ENCODE data around the gene SAMD10.
"Not testable (repeated sequence)": the region's sequence is repeated elsewhere in the genome, so short reads cannot be mapped to it uniquely, and the experiment has no call there.

Gene SAMD10

GRCh38 chr20:63968136-63968927 lies 11.1 kb downstream of the SAMD10 start:
- no peak for DNase-seq

GRCh38 chr20:63967330-63968135 lies 11.9 kb downstream of the SAMD10 start:
- no peak for DNase-seq

- DNase-seq, result no peak
Measured at GRCh38 chr20:63966944-63967322, 12.5 kb downstream of the SAMD10 start.

- no peak for DNase-seq
Measured at GRCh38 chr20:63966172-63966943, 13.1 kb downstream of the SAMD10 start.

- DNase-seq, result no peak
Measured at GRCh38 chr20:63964412-63964811, 15.0 kb downstream of the SAMD10 start.

- no peak for DNase-seq
Measured at GRCh38 chr20:63963784-63964301, 15.6 kb downstream of the SAMD10 start.

GRCh38 chr20:63963348-63963741 lies 16.1 kb downstream of the SAMD10 start:
- DNase-seq, result no peak

- DNase-seq, result no peak
Measured at GRCh38 chr20:63962426-63963347, 16.8 kb downstream of the SAMD10 start.

GRCh38 chr20:63961664-63962425 lies 17.6 kb downstream of the SAMD10 start:
- DNase-seq, result no peak

GRCh38 chr20:63960654-63961621 lies 18.5 kb downstream of the SAMD10 start:
- DNase-seq, result not testable (repeated sequence)

GRCh38 chr20:63959699-63960075 lies 19.8 kb downstream of the SAMD10 start:
- no peak for DNase-seq

- DNase-seq, result no peak
Measured at GRCh38 chr20:63958964-63959698, 20.3 kb downstream of the SAMD10 start.

- no peak for DNase-seq
Measured at GRCh38 chr20:63958471-63958870, 21.0 kb downstream of the SAMD10 start.

GRCh38 chr20:63957690-63958441 lies 21.6 kb downstream of the SAMD10 start:
- DNase-seq, result peak; percentile 49

GRCh38 chr20:63957004-63957689 lies 22.3 kb downstream of the SAMD10 start:
- peak; percentile 64 for DNase-seq

- DNase-seq, result no peak
Measured at GRCh38 chr20:63956664-63957003, 22.8 kb downstream of the SAMD10 start.

- DNase-seq, result peak; percentile 89
Measured at GRCh38 chr20:63955827-63956663, 23.4 kb downstream of the SAMD10 start, which contains the start of gene UCKL1. TSS of gene UCKL1 (minus strand) at chr20:63956416. CDS start at chr20:63956372, 44 bp downstream.
